Small intestine (tissue), 7 donors: Measurements from ENCODE around the gene NCOR1. TPM values are rescaled to one million over a fixed set of nuclear protein-coding genes. Genes with fewer than 3 reads are reported as not detected.
A peak's percentile ranks its signal among the peaks of the same experiment; 100 is the strongest.
"Not testable (repeated sequence)": the region's sequence is repeated elsewhere in the genome, so short reads cannot be mapped to it uniquely, and the experiment has no call there.

Experiments
- DNase-seq, 2 donors: peaks; one replicate each; pipeline versions ENCODE4 v3.0.0 to v3.0.0-alpha.2; 2013
- FAIRE-seq: peaks from 2 replicates; lab custom pipeline; 2012; peaks lifted over from hg19 to GRCh38; lab: Jason Lieb, UNC
- H3K27ac ChIP-seq, 3 donors: one replicate each; pipeline ENCODE4 v1.5.1; 2013; ENCODE audit warnings: low read length in 2 of 3, mild to moderate bottlenecking in 2 of 3, control low read depth in 1 of 3, inconsistent platforms in 1 of 3, low read depth in 1 of 3, moderate library complexity in 1 of 3
- H3K27me3 ChIP-seq, 3 donors: one replicate each; pipeline ENCODE4 v1.6.1; 2013; ENCODE audit warnings: low read length in 3 of 3, inconsistent platforms in 1 of 3; ENCODE audit not compliant: control insufficient read depth in 3 of 3, insufficient read depth in 3 of 3
- H3K36me3 ChIP-seq, 3 donors: one replicate each; pipeline ENCODE4 v1.6.1; 2013; ENCODE audit warnings: low read length in 3 of 3, inconsistent platforms in 1 of 3, low read depth in 1 of 3, mild to moderate bottlenecking in 1 of 3, moderate library complexity in 1 of 3; ENCODE audit not compliant: control insufficient read depth in 3 of 3, insufficient read depth in 2 of 3
- H3K4me1 ChIP-seq, 3 donors: one replicate each; pipeline ENCODE4 v1.6.1; 2013; ENCODE audit warnings: low read length in 2 of 3, inconsistent platforms in 1 of 3, low read depth in 1 of 3, mild to moderate bottlenecking in 1 of 3, moderate library complexity in 1 of 3; ENCODE audit not compliant: control insufficient read depth in 3 of 3, insufficient read depth in 2 of 3
- H3K4me3 ChIP-seq, 3 donors: one replicate each; pipeline ENCODE4 v1.5.1; 2013; ENCODE audit warnings: low read length in 3 of 3, control low read depth in 1 of 3, inconsistent platforms in 1 of 3, low read depth in 1 of 3, mild to moderate bottlenecking in 1 of 3, moderate library complexity in 1 of 3
- H3K9me3 ChIP-seq, 2 donors: one replicate each; pipeline ENCODE4 v1.6.1; 2013; ENCODE audit warnings: low read depth in 1 of 2, low read length in 1 of 2; ENCODE audit not compliant: control insufficient read depth in 2 of 2, insufficient read depth in 1 of 2
- WGBS, 3 donors: extraction: QIAGEN DNeasy Blood & Tissue Kit; methylation state at CpG; one replicate each; pipeline ENCODE4 v1.1.7; 2013; 5-methylcytosine and 5-hydroxymethylcytosine counted together
- polyA plus RNA-seq, 4 donors: library from polyadenylated mRNA; stranded (reverse) in 3 of 4; unstranded in 1 of 4; fragments of 200-250 nt in 3 of 4; fragments of 120-200 nt in 1 of 4; gene quantifications; one replicate each; pipeline versions ENCODE4 v1.2.1 to v1.2.3, GENCODE V29; 2013
- donor health status: healthy with polysubstance abuse.
- donor health status: control.
- donor health status: control.
- donor health status: Bipolar disorder and iron deficiency.
- donor health status: healthy.

Gene NCOR1
- polyA plus RNA-seq, 4 donors, result 69.3 to 227 (median 157) TPM

GRCh38 chr17:16158714-16159113 lies 56.6 kb downstream of the NCOR1 start:
- H3K27me3 ChIP-seq, result no peaks in the 10 kb centered on the region
- H3K27ac ChIP-seq, result peak overlapping the region in 1 of 3 donors; percentile 21
- H3K9me3 ChIP-seq, result no peaks in the 10 kb centered on the region
- peaks cover 0 to 29% (median 7%) of the 10 kb centered on the region in 3 donors for H3K36me3 ChIP-seq
- FAIRE-seq (no peak), DNase-seq (peak; percentile 21 to 76)
- 72 to 74% (median 74%) methylated on average over 3 of the region's 3 CpGs for WGBS, 3 donors
- H3K4me3 ChIP-seq, result no peak overlapping the region
- peaks cover 0 to 3% (median 3%) of the 10 kb centered on the region in 3 donors for H3K4me1 ChIP-seq

GRCh38 chr17:16155536-16155935 lies 59.8 kb downstream of the NCOR1 start:
- no peak for FAIRE-seq
- 21 to 30% (median 29%) methylated on average over 2 of the region's 2 CpGs for WGBS, 3 donors
- H3K9me3 ChIP-seq, result no peaks in the 10 kb centered on the region
- no peak overlapping the region for H3K27ac ChIP-seq
- no peaks in the 10 kb centered on the region for H3K27me3 ChIP-seq
- H3K4me1 ChIP-seq, result peaks cover 0 to 3% (median 3%) of the 10 kb centered on the region in 3 donors
- peaks cover 5 to 34% (median 14%) of the 10 kb centered on the region in 3 donors for H3K36me3 ChIP-seq
- DNase-seq, result peak in 1 of 2 donors; percentile 29
- no peak overlapping the region for H3K4me3 ChIP-seq

- DNase-seq, result not testable (repeated sequence)
- peaks cover 7 to 23% (median 16%) of the 10 kb centered on the region in 3 donors for H3K36me3 ChIP-seq
Measured at GRCh38 chr17:16152326-16152725, 63.0 kb downstream of the NCOR1 start.

GRCh38 chr17:16150251-16150856 lies 65.0 kb downstream of the NCOR1 start:
- 83 to 92% (median 92%) methylated on average over 4 of the region's 4 CpGs for WGBS, 3 donors
- peaks cover 0 to 5% (median 0%) of the 10 kb centered on the region in 3 donors for H3K4me1 ChIP-seq
- H3K4me3 ChIP-seq, result no peak overlapping the region
- peaks cover 10 to 23% (median 14%) of the 10 kb centered on the region in 3 donors for H3K36me3 ChIP-seq
- no peaks in the 10 kb centered on the region for H3K27me3 ChIP-seq
- no peak overlapping the region for H3K27ac ChIP-seq
- FAIRE-seq (no peak), DNase-seq (no peak)
- H3K9me3 ChIP-seq, result no peaks in the 10 kb centered on the region

More at GRCh38 chr17:16152326-16152725, 63.0 kb downstream of the NCOR1 start:
- 82 to 90% (median 88%) methylated on average over 6 of the region's 6 CpGs for WGBS, 3 donors
- not testable (repeated sequence) for H3K4me1 ChIP-seq, H3K27ac ChIP-seq, H3K4me3 ChIP-seq, H3K9me3 ChIP-seq, FAIRE-seq, H3K27me3 ChIP-seq

GRCh38 chr17:16148596-16148995 lies 66.7 kb downstream of the NCOR1 start:
- Histone ChIP-seq H3K36me3 (peaks cover 13 to 31% (median 17%) of the 10 kb centered on the region in 3 donors), H3K4me3 (no peak overlapping the region), H3K27ac (no peak overlapping the region), H3K27me3 (no peaks in the 10 kb centered on the region), H3K4me1 (peaks cover 0 to 5% (median 0%) of the 10 kb centered on the region in 3 donors), H3K9me3 (no peaks in the 10 kb centered on the region)
- WGBS, 3 donors, result 19 to 69% (median 46%) methylated on average over 2 of the region's 2 CpGs
- FAIRE-seq (no peak), DNase-seq (no peak)

- not testable (repeated sequence) for DNase-seq, H3K9me3 ChIP-seq, H3K4me1 ChIP-seq, H3K27ac ChIP-seq, H3K4me3 ChIP-seq, FAIRE-seq, H3K27me3 ChIP-seq
- 93 to 95% (median 95%) methylated on average over 21 to 40 of the region's 40 CpGs for WGBS, 3 donors
- peaks cover 17 to 29% (median 18%) of the 10 kb centered on the region in 3 donors for H3K36me3 ChIP-seq
Measured at GRCh38 chr17:16145319-16145890, 69.9 kb downstream of the NCOR1 start.

GRCh38 chr17:16141685-16142084 lies 73.6 kb downstream of the NCOR1 start:
- Histone ChIP-seq H3K9me3 (no peaks in the 10 kb centered on the region), H3K4me3 (no peak overlapping the region), H3K27ac (no peak overlapping the region), H3K27me3 (no peaks in the 10 kb centered on the region), H3K4me1 (no peaks in the 10 kb centered on the region), H3K36me3 (peaks cover 17 to 26% (median 22%) of the 10 kb centered on the region in 3 donors)
- DNase-seq, result peak in 1 of 2 donors; percentile 32
- FAIRE-seq, result no peak

GRCh38 chr17:16140854-16141253 lies 74.5 kb downstream of the NCOR1 start:
- DNase-seq (no peak), FAIRE-seq (no peak)
- Histone ChIP-seq H3K9me3 (no peaks in the 10 kb centered on the region), H3K36me3 (peaks cover 19 to 32% (median 27%) of the 10 kb centered on the region in 3 donors), H3K4me3 (no peak overlapping the region), H3K27ac (no peak overlapping the region), H3K4me1 (no peaks in the 10 kb centered on the region), H3K27me3 (no peaks in the 10 kb centered on the region)
- 86 to 94% (median 87%) methylated on average over 2 of the region's 2 CpGs for WGBS, 3 donors
